Measurements from ENCODE around the gene HOXD8.

The HOXD8 gene

GRCh38 chr2:176128982-176129796, at the start of gene HOXD8:
TSS of gene HOXD8 (plus strand) at chr2:176129705. CDS start at chr2:176130367, 662 bp downstream.
- no peak for DNase-seq

- DNase-seq, result no peak
These were observed 49.5 kb upstream of the HOXD8 start for GRCh38 chr2:176079831-176080539.

GRCh38 chr2:176080540-176081375, 48.7 kb upstream of the HOXD8 start:
- no peak for DNase-seq

- DNase-seq, result no peak
These were observed 48.1 kb upstream of the HOXD8 start for GRCh38 chr2:176081376-176081836.

DNA sequence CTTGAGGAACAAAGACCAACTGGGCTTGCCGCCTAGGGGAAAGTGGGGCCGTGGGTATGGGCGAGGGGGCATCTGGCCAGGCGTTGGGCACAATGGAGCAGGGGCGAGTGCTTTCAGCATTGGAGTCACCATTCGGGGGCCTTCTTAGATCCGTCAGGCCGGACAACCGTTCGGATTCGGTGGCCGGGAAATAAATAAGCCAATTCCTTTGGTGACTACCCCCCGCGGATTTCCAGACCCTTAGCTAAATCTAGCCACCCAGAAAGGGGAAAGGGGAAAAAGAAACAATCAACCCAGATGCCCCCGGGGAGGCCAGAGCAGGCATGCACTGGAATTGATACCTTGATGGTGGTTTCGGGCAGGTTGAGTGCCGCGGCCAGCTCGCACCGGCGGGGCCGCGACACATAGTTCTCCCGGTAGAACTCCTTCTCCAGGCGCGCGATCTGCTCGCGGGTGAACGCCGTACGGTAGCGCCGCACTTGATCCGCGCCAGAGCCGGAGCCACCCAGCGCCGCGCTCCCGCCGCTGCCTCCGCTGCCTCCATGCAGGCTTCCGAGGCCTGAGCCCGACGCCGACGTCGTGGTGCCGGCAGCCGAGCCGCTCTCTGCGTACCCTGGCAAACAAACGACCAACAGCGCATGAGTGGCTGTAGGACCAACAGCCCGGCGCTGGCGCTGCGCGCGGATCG, 47.5 kb upstream of the HOXD8 start:
- DNase-seq, result no peak

- DNase-seq, result no peak
These were observed 47.0 kb upstream of the HOXD8 start for GRCh38 chr2:176082525-176082823.

- DNase-seq, result no peak
These were observed 46.4 kb upstream of the HOXD8 start for GRCh38 chr2:176082824-176083751.

DNA sequence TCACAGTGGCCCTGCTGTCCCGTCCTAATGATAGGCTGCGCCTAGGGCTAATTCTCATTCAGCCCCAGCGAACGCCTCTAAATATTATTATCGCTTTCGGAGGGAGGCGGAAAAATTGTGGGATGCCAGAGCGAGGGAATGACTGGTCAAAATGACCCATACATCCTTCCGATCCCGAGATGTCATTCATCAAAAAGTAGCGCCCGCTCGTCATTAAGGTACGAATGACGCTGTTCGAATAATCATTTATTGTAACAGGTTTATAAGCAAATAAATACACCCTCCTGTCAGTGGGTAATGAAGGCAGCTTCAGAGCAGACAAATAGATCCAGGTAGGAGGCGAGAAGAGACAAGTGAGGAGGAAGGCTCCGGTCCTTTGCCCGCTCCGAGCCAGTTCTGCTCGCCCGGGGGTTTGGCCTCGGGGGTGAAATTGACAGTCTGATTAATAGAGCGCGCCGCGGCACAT, 45.7 kb upstream of the HOXD8 start, which contains the start of gene EVX2:
EVX2 (minus strand) TSS at position 167 of the 466 bp plus-strand sequence. CDS start 186 bp downstream, outside the sequence.
- DNase-seq, result no peak

GRCh38 chr2:176084611-176085119, 44.8 kb upstream of the HOXD8 start:
- no peak for DNase-seq

DNA sequence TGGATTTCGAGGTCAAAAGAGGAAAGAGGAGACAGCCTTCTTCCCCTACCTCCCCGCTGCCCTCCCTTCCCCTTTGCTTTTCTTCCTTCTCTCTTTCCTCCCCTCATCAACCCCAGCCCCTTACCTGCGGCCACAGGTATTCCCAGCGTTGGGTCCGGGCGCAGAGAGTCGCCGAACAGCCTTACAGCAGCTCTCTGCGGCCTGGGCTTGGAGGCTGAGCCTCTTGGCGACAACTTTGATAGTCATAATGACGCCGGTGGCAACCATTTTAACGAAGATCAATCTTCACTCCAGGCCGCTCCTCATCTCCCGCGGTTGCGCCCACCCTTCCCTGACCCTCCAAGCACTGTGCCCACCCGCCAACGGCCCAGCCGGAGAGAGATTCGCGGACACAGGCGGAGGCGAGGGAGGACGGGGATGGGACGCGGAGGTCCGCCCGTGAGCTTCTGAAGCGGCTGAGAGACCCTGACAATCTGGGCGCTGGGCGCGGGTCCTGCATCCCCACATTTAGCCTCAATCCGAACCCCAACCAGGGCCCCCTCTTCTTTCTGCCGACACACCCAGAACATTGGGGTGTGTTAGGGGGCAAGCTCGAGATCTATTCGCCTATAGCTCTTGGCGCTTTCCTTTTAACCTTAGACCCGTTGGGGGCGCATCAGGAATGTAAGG, 44.3 kb upstream of the HOXD8 start:
- DNase-seq, result no peak

DNA sequence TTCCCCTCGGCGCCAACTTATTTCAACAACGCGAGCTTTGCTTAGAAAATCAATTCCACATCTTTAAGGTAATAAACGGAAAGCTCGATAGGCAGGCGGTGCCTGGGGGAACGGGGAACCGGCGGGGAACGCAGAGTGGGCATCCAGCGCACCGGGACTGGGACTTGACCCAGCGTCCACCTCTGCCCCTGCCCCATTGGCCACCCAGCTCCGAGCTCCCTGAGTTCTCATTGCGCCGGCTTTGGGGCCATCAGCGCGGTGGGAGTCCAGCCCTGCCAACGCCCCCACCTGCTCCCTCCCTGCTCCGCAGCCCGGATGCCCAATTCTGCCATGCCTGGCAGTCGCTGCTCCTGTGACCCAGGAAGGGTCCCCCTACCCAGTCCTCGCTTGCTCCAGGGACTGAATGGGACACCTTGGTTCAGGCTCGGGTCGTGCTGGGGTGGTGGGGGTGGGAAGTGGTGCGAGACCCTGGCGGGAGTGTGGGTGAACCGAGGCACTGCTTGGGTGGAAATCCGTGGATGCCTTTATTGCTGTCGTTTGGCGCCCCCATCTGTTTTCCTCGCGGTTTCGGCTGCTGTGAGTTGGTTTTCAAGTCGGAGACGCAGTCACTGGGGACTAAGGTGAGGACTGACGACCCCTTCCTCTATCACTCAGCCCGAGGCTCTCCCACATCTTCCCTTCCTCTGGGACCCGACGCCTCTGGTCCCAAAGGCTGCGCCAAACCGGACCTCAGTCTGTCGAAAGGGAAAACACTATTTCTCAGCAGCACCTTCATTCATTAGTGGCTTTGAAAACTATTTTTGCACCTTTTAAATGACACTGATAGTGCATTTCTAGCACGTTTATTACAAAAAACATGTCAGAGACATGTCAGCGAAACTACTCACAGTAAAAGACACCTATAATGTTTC, 43.4 kb upstream of the HOXD8 start:
- no peak for DNase-seq

GRCh38 chr2:176087330-176088047, 42.0 kb upstream of the HOXD8 start:
- DNase-seq, result no peak

GRCh38 chr2:176088048-176088936, 41.2 kb upstream of the HOXD8 start:
- DNase-seq, result no peak

GRCh38 chr2:176088937-176089842, 40.3 kb upstream of the HOXD8 start:
- no peak for DNase-seq

DNA sequence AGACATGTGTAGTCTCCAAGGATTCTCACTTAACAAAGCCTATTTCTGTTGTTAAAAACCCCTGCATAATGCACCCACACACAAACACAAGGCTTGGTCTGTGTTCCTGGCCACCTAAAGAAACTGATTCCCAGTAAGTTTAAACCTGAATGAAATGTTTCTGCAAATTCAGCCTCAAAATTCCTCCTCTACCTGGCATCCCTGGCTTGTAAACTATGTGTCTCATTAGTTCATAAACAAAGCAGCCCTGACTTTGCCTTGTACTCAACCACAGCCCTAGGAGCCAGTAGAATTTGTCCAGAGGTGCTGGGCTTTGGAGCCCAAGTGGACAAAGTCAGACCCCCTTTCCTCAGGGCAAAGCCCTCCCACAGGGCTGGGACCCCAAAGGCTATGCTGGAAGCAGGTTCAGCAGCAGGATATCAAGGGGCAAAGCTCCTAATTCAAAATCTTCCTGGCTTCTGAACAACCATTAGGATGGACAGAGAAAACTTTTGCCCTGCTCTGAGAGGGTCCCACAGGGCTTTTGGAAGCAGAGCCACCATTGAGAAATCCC, 39.6 kb upstream of the HOXD8 start:
- DNase-seq, result no peak

DNA sequence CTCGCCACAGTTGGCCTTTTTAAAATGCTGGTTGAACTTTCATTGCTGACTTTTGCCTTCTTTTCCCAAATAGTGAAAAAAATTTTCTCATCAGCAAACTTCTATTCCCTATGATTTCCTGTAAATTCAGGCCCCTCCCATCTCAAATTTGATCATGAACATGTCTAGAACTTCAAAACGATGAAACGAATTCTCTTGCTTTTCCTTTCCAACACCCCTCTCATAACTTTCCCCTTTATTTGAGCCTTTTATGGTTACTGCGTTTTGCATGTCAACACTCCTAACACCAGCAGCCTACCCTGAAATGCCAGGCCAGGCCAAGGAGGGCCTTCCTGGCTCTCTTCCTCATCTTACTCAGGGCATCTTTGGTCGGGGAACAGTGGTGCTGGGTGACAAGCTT, 38.6 kb upstream of the HOXD8 start:
- no peak for DNase-seq

All from CD4-positive, alpha-beta T cell treated with Interleukin-10 for 1 hour (primary cell).